Right lung (tissue), 10 donors: ENCODE measurements around the gene COL17A1. TPM values are rescaled to one million over a fixed set of nuclear protein-coding genes. Genes with fewer than 3 reads are reported as not detected.

ENCODE experiments used
- DNase-seq, 2 donors: peaks; one replicate each; pipeline ENCODE4 v3.0.0-alpha.2; 2013
- long read RNA-seq, 8 donors: transcript quantifications; one replicate each; lab custom pipeline, GENCODE V29; 2026
- polyA plus RNA-seq, 5 donors: library from polyadenylated mRNA; unstranded; fragments of 120-200 nt; gene quantifications; one replicate each; pipeline versions ENCODE4 v1.2.1 to v1.2.3, GENCODE V29; 2013; ENCODE audit warnings: inconsistent platforms in 1 of 5, low replicate concordance in 1 of 5; ENCODE audit not compliant: insufficient read length in 5 of 5, insufficient read depth in 1 of 5

Gene COL17A1
- 1 to 10 TPM in 1 of 5 donors, under 1 TPM in 4; 0.82 to 1.5 (median 0.85) TPM for polyA plus RNA-seq
- long read RNA-seq, donor 1: 0 reads
- long read RNA-seq, donor 2: 0 reads
- long read RNA-seq, donor 3: 0 reads
- long read RNA-seq, donor 4: 0 reads
- long read RNA-seq, donor 5: 0 reads
- long read RNA-seq, donor 6: 0 reads
- long read RNA-seq, donor 7: 0 reads
- long read RNA-seq, donor 8: 0 reads

DNA sequence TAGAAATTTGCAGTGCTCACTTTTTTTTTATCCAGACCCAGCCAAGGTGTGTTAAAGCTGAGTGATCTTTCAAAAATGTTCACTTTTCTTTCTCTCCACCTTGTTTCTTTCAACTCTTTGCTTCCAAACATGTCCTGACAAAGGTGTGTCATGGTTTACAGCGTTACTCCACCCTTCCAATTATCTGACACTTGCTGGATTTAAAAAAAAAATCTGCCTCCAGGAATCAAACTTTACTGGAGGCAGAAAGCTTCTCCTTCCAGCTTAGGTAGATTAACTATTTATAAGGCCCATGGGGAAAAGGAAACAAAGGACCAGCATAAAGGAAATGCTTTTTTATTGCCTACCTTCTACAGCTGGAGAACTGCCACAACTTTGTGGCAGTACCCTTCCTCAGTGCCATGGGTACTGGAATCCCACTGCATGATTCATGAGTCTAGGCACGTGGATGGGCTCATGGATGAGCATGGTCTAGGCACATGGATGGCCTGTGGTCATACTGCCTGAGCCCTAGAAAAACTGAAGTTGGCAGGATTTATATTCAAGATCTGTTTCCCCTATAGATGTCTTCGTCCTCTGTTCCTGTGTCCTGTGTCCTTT, at the start of gene COL17A1:
COL17A1 (minus strand) TSS at position 80 of the 600 bp plus-strand sequence. CDS start 5,207 bp downstream, outside the sequence.
- no peak for DNase-seq

DNA sequence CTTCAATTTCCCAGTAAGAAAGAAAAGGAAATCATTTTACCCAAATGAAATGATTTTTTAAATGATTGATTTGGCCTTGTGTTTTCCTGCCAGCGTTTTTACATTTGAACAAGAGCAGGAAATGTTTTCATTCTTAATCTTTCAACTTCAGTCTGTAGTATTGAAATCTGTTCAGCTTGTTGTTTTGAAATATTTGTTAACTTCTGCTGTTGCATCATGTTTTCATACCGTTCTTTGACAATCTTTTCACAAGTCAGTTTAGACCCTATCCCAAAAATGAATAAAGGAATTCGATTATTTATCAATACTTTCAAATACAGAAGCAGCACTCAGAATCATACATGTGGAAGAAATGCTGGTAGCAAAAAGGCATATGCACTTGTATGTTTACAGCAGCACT, 44.4 kb upstream of the COL17A1 start:
- no peak for DNase-seq

DNA sequence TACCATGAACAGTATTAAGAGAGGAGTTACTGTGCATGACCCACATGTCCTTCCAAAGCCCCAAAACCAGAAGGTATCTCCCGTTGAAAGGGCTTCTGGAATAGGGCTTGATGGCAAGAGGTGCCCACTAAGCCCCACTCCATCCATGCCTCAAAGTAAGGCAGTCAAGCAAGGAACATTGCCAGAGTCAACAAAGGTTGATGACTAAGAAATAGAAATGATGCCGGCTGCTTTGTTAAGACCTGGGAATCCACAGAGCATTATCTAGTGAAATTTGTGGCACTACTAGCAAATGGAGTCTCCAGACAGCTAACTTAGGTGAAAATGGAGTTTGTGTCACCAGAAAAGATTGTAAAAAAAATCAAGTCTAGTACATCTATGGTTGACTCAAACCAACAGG, 42.5 kb upstream of the COL17A1 start:
- no peak for DNase-seq

DNA sequence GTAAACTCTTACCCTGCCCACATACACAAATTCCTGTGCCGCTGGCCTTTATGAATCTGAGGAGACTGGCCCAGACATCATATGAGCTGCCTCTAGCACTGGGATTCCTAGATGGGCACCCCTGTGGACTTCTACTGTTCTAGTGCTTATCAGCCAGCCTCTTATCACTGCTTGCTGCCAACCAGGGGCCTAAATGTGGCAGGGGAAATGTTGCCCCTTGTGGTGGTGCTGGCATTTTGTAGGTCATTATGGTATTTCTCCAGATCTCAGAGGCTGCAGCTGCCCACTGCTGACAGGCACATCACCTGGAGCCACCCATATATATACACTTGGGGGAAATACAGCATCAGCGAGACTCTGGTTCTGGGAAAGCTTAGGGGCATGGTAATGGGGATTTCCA, 41.7 kb upstream of the COL17A1 start:
- no peak for DNase-seq

DNA sequence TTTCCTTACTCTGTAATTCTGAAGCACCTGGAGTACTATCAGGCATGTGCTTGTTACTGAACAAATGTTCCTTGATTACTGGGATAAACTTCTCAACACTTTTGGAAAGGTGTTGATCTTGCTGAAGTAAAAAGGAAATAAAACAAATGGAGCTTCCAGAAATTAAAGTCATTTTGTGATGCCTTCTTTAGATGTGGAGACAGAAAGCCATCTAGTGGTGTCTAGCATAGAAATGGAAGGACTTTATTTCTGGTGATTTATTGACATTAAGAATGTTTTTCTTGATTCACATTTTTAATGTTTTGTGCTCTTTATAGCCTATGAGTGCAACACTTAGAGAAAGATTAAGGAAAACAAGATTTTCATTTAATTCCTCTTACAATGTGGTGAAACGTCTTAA, 37.7 kb upstream of the COL17A1 start:
- no peak for DNase-seq

DNA sequence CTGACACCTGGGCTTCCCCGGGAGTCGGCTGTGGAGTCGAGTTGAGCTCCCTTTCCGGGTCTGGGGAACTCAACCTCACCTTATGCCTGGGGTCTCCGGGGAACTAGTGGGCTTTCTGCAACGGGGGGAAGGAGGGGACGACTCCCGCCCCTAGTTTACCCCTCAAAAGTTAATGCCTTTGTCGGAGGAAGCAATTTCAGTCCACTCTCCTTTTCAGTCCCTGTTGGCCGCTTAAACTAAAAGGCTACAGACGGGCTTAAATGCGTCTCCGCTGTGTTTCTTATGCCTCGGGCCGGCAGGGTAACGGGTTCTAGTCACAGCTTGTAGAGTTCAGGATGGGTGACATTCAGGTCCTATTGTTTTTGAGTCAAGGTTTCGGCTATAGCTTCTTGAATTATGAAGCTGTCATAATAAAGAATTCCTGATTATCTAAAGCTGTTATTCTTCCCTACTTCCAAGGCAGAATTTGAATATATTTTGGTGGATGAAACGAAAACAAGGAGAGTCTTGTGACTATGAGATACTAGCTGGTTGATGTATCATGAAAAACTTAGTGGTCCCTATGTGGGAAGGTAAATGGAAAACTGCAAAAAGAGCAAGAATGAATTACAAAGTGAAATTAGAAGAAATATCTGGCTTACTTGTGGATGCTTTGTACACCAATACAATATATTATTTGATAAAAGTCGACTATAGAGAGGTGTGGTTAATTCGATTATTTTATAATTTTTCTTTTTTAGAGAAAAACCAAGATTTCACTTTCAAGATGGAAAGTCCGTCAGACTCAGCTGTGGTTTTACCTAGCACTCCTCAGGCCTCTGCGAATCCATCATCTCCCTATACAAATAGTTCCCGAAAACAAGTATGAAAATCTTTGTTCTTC, 36.8 kb upstream of the COL17A1 start:
- no peak for DNase-seq

DNA sequence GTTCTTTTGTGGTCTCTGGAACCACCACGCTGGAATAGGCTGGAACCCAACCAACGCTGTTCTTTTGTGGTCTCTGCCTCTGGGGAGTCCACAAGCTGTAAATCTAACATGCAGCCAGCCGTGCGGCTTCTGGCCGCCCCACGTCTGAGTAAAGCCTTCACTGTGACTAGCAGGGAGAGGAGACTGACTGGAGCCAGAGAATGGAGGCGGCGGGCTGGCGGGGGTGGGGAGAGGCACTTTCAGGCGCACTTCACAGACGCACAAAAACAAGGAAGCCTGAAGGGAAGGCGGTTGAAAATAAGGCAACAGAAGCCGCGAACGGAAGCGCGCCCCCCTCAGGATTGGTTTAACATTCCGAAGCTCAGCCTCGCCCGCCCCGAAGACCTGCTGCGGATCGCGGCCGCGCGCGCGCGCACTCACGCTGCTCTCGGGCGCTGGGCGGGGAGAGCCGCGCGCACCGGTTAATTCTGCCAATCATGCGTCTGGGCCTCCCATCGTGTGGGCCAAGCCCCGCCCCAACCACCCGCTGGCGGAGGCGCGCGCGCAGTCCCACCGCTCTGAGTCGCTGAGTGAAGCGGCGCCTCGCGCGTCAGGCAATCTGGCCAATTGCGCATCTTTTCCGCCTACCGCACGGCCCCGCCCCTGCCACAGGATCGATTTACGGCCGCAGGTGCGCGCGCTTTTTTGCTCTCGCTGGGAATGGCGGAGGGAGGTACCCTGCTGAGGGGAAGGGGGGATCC, 36.0 kb upstream of the COL17A1 start, which contains the start of gene SFR1:
SFR1 (plus strand) TSS at position 687 of the 740 bp plus-strand sequence; CDS start at position 700, 13 bp downstream.
- DNase-seq: peak; percentile 99

DNA sequence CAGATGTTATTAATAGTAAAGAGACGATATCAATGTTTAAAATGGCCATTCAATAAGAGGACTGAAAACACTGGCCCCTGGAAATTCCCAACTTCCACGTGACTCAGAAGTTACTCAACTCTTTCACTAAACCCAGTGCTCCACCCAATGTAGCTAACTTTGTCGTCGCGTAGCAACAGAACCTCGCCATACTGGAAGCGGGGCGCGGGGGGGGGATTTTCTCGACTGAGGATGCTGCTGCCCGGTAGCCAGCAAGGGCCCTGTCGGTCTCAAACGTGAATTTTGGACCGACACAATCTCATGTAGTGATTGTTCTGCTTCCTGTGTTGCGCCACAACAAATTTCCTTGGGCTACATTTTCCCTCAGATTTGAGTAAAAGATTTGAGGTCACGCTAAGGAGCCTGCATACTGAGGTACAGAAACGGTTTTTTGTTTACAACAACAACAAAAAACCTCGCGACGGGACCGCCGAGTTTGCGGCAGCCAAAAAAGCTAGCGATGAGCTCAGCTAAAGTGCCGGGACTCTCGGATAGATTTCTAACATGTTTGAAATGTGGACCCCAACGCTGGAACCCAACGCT, 35.3 kb upstream of the COL17A1 start:
- peak; percentile 89 to 93 for DNase-seq

DNA sequence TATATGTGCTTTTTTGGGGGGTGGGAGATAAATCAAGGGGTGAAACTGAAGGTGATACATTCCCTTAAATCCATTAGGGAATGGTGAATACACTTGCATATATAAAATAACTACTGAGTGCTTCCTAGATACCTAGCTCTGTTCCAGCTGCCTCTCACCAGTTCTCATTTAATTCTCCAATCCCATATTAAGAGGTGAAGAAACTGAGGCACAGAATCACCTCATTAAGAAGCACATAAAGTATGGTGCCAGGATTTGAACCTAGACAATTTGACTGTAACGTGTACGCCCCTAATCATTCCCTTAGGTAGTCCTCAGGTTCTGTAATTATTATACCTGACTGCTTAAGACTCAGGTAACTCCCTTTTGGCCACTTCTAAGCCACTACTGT, 34.8 kb upstream of the COL17A1 start:
- DNase-seq: no peak

DNA sequence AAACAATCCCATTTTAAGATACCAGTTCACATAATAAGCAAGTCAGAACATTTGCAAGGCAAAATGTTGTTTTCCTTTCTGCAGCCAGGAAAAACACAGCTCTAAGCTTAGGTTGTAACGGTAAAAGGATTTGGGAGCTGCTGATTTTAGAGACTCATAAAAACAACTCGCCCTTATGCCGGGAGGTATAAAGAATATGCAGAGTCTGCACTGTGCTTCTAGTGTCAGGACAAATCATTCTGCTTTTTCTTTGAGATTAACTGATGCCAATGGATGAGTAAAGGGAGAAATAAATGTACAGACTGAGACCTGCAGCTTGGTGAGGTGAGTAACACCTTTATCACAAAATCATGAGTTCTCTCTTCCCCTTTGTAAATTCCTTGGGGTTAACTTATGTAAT, 34.3 kb upstream of the COL17A1 start:
- no peak for DNase-seq

DNA sequence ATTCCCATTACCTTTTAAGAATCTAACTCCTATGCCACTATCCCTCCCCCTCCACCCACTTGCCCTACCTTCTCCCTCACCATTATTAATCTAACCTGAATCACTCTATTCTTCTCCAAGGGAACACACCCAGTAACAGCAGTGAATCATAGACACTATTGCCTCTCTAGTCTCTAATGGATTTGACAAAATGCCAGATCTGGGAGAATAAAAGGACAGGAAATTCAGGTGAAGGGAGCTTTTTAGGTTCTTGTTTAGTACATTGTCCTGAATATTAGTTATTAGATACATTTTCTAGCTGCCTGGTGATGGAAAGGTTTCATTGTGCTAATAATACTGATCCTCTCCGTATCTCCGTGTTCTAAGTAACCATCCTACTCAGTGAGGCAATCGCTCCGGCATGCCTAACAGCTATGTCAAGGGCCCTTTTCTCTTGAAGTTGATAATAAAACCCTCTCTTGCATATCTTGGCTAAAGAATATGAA, 32.2 kb upstream of the COL17A1 start:
- no peak for DNase-seq

DNA sequence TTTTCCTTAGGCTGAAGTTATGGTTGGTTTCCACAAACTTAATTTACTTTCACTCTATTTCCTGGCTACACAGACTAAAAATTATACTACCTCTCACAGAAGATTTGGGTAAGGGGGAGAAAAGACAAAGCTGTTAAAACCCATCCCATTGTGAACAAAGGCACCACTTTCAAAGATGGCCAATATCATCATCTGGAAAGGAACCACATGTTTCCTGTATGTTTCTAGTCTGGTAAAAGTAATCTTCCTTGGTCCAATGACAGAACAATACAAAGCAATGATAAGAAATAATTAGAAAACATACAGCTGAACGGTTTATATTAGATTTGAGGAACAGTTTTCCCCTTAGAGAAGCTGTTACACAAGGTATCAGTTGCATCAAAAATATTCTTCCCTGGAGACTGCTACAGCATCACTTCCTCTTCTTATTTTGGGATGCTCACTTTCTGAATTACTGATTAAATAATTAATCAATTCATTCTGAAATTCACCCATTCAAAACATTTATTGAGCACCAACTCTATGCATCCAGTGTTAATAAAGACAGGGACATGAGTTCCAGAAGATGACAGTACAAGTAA, 27.8 kb upstream of the COL17A1 start:
- no peak for DNase-seq

DNA sequence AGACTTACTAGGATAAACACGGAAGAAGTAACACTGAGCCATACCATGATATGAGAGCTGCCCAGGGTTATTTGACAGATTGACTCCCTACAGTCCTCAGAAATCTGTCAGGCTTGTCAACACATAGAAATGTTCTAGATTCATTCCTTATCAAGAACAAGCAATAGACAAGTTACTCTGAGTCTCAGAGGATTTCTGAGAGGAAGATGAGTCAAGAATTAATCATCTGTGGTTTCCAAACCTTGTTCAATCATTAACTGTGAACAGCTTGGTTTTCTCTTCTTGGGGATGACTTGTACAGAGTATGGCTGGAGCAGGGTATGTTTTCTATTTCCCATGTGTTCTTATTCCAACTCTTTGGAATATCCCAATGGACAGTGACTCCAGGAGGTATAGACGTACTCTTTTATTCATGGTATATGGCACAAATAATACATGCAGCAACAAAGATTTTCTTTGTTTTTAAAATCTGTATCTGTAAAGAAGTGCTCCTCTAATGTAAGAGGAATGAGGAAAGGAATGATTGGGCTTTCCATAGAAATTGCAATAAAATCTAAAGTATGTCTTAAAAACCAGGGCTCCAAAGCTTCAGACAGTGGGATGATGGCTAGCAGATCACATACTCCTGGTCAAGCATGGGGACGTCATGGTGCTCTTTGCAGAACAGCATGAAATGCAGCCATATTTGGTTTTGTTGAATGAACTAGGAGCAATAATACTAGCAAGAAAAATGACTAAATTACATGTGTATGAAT, 24.4 kb upstream of the COL17A1 start:
- DNase-seq: no peak

DNA sequence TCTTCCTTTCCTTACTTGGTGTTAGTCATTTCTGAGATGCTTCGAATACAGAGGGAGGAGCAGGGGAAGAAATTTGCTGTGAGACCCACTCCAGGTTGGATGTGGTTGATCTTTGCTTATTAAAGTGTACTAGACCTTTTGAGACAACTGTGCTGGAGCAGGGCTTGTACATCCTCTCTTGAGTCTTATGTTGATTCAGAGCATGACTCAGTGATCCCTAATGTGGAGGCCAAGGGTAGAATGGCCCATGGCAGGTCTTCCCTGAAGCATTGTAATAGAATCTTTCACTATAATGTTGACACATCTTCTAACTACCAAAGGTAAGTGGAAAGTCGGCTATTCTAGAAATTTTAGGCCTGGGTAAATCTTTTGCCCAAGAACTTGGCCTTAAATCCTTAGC, 19.2 kb upstream of the COL17A1 start:
- no peak for DNase-seq

DNA sequence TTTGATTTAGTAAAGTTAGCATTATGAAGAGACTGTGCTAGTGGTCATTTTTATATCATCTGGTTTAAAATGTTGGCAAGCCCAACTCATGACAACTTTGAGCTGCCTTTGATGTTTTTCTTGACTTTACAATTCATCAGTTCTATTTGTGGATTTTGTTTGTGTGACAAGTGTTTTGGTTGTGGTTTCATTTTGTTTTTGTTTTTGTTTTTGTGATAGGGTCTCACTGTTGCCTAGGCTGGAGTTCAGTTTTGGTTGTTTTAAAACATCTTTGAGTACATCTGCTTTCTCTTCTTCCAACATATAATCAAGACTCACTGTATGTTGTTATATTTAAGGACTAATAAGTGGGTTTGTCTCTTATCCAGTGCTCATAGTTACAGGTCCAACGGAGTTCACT, 18.7 kb upstream of the COL17A1 start:
- no peak for DNase-seq

DNA sequence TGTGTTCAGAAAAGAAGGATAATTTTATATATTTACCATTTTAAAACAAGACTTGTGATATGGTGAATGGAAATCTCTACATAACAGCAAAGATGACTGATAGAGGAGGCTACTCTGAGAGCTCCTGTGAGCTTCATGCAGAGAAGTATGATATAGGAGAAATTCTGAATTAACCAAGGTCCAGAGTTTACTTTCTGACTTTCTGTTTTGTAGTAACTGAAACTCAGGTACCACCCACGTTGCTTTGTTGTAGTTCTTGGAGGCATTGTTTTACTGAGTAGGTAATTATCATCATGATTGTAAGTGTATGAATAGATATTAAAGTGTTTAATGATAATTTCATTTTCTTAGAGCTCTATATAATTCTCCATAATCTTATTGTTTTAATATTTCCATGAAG, 18.3 kb upstream of the COL17A1 start:
- no peak for DNase-seq

DNA sequence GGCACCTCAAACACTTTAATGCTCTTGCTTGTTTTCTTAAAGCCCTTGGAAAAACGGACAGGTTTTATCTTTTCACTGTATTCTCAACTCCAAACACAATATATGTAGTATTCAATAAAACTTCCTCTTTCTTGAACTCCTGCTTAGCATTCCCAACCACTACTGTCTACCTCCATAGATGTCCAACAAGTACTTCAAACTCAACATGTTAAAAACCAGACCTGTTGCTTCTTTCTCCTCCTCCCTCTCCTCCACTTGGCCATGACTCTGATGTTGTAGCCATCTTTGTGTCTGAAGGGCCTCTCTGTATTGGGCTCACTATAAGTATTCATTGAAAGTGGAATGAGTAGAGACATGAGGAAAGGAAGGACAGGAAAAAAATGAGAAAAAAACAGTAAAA, 16.2 kb upstream of the COL17A1 start:
- no peak for DNase-seq

DNA sequence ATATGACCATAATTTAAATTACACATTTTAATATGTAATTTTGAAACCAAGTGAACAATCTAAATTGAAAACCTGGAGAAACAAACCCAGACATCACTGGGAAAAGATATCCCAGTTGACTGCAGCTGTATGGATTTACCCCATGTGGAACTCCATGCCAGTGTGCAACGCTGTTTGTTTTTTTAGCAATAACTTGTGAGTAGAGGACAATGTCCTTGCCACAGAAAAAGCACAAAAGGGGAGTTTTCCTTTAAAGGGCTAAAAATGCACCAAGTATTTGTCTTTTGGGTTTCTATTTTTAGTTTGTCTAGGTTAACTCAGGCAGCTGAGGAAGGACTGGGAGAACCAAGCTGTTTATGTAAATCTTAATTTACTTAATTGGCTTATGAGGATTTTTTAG, 15.1 kb upstream of the COL17A1 start:
- DNase-seq: no peak

DNA sequence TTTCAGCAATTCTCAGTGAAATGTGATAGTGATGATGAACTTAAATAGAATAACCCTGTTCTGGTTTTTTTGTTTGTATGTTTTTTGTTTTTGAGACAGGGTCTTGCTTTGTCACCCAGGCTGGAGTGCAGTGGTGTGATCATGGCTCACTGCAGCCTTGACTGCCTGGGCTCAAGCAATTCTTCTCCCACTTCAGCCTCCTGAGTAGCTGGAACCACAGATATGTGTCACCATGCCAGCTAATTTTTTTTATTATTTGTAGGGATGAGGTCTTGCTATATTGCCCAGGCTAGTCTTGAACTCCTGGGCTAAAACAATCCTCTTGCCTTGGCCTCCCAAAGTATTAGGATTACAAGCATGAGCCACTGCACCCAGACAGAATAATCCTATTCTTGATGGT, 14.3 kb upstream of the COL17A1 start:
- DNase-seq: no peak

DNA sequence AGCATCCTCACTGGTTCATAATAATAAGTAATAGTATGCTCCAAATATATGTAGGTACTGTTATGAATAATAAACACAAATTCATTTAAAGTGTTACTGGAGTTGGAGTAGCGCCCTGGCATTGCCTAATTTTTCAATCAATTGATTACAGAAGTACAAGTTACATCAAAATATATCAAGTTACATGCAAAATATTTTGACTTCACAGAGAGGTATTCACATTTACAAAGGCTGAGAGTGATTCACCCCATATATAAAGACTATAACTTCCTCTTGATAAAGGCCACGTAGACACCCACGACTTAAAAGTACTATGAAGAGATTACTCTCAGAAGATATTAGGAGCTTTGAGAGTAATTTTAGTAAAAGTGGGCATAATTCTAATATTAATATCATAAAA, 13.6 kb upstream of the COL17A1 start:
- no peak for DNase-seq
